Right lobe of liver (tissue), 6 donors: Measurements from ENCODE around the gene KRT28. TPM values are rescaled to one million over a fixed set of nuclear protein-coding genes. Genes with fewer than 3 reads are reported as not detected.

Experiments used
- ATAC-seq, 4 donors: fragments of 200-7000 bp; cut with Tn5 transposase; one replicate each; pipeline ENCODE4 v1.9.1; 2020; ENCODE audit warnings: mild to moderate bottlenecking in 4 of 4, moderate library complexity in 4 of 4
- DNase-seq, 3 donors: peaks; one replicate each; pipeline ENCODE4 v3.0.0-alpha.2; 2020
- H3K27ac ChIP-seq, 3 donors: fragments of 200-600 bp; one replicate each; pipeline ENCODE4 v1.8.0; 2022
- H3K27me3 ChIP-seq, 2 donors: fragments of 200-600 bp; one replicate each; pipeline ENCODE4 v1.8.0; 2022
- H3K36me3 ChIP-seq, 4 donors: fragments of 200-600 bp; sonication (generic) in 1 of 4; one replicate each; pipeline versions ENCODE4 v1.5.1 to v1.8.0; 2017 to 2022; ENCODE audit warnings: control low read depth in 1 of 4
- H3K4me1 ChIP-seq, 4 donors: fragments of 200-600 bp; sonication (generic) in 1 of 4; one replicate each; pipeline versions ENCODE4 v1.5.1 to v1.8.0; 2017 to 2022; ENCODE audit warnings: control low read depth in 1 of 4
- H3K4me3 ChIP-seq, 3 donors: fragments of 200-600 bp; one replicate each; pipeline ENCODE4 v1.8.0; 2022
- H3K9me3 ChIP-seq, 4 donors: fragments of 200-600 bp; sonication (generic) in 1 of 4; one replicate each; pipeline versions ENCODE4 v1.5.1 to v1.8.0; 2017 to 2022; ENCODE audit warnings: control low read depth in 1 of 4
- CTCF ChIP-seq, 4 donors: fragments of 200-600 bp in 3 of 4; fragments of 450-650 bp in 1 of 4; IDR thresholded peaks; one replicate each; pipeline versions ENCODE4 v1.5.1 to v1.8.0; 2016 to 2022; ENCODE audit warnings: antibody characterized with exemption in 4 of 4, mild to moderate bottlenecking in 2 of 4
- POLR2A ChIP-seq: fragments of 450-650 bp; IDR thresholded peaks from one replicate; pipeline ENCODE4 v1.6.1; 2017; ENCODE audit warnings: antibody characterized with exemption, mild to moderate bottlenecking
- WGBS: methylation state at CpG from one replicate; pipeline ENCODE4 v1.1.6; 2018; ENCODE audit warnings: low coverage, low lambda C conversion rate; ENCODE audit not compliant: insufficient coverage; ENCODE audit errors: missing lambda C conversion rate; 5-methylcytosine and 5-hydroxymethylcytosine counted together
- intact Hi-C, 2 donors: fragments of 100-400 bp; cut with DNase I; formaldehyde crosslinking; loops; one replicate each; pipeline versions ENCODE4 v1.11.2 to v1.14.1; 2022
- long read RNA-seq: library from polyadenylated mRNA; unstranded; transcript quantifications from one replicate; pipeline ENCODE4 v2.0.0, GENCODE V29; 2019
- total RNA-seq, 6 experiments: library from RNA; depleted of rRNA in 2 of 6; stranded (reverse); fragments of >200 nt in 2 of 6; fragmentation: NEBNext Ultra II Directional in 3 of 6; extraction: Animal tissue kit (Norgen Biotek cat#: 25700) in 3 of 6; gene quantifications; one replicate each; pipeline versions ENCODE4 v1.1.0 to v1.2.4, GENCODE V29; 2016 to 2023
- donor health status: DM: no; HTN: yes; CAD: no.
- donor health status: DM: no; HTN: no; CAD: no.
- donor health status: DM: no; HTN: no; CAD: no.
- donor health status: DM: no; HTN: yes; CAD: no.
- donor health status: DM: no; HTN: yes; CAD: no.

Gene KRT28
- total RNA-seq = not detected
- long read RNA-seq = 0 reads

GRCh38 chr17:40799859-40800258, at the start of gene KRT28:
TSS of gene KRT28 (minus strand) at chr17:40799959. CDS start at chr17:40799893, 66 bp downstream.
- intact Hi-C loops = loop anchor here in 1 of 2 donors (10.0 kb wide), 1 partner anchor 855 kb away; no protein-coding TSS in a partner anchor
- Histone ChIP-seq H3K4me1 (peaks cover 0 to 5% (median 0%) of the 10 kb centered on the region in 4 donors), H3K9me3 (no peaks in the 10 kb centered on the region), H3K27ac (no peak within 1 kb of the TSS), H3K36me3 (no peaks in the 10 kb centered on the region), H3K4me3 (no peak within 1 kb of the TSS), H3K27me3 (no peaks in the 10 kb centered on the region)
- WGBS = 32% methylated on average over 3 of the region's 3 CpGs
- DNase-seq (no peak), ATAC-seq (no peak)
- TF ChIP-seq POLR2A (no peak), CTCF (IDR thresholded peaks at IDR 0.05) (no peak)

- H3K4me1 ChIP-seq = no peaks in the 10 kb centered on the region
- intact Hi-C loops = no loop called here
- H3K36me3 ChIP-seq = no peaks in the 10 kb centered on the region
- H3K27me3 ChIP-seq = no peaks in the 10 kb centered on the region
- 85% methylated on average over 1 of the region's 1 CpG for WGBS
- H3K9me3 ChIP-seq = no peaks in the 10 kb centered on the region
- no peak overlapping the region for H3K4me3 ChIP-seq
- no peak overlapping the region for H3K27ac ChIP-seq
- TF ChIP-seq CTCF (IDR thresholded peaks at IDR 0.05) = no peak
- no peak for TF ChIP-seq POLR2A
- DNase-seq = no peak
- no peak for ATAC-seq
Measured at GRCh38 chr17:40848583-40849235, 49.0 kb upstream of the KRT28 start.

GRCh38 chr17:40846515-40847144, 46.9 kb upstream of the KRT28 start:
- DNase-seq (no peak), ATAC-seq (no peak)
- no peak overlapping the region for H3K27ac ChIP-seq
- H3K27me3 ChIP-seq = no peaks in the 10 kb centered on the region
- H3K4me3 ChIP-seq = no peak overlapping the region
- H3K9me3 ChIP-seq = no peaks in the 10 kb centered on the region
- H3K4me1 ChIP-seq = no peaks in the 10 kb centered on the region
- H3K36me3 ChIP-seq = no peaks in the 10 kb centered on the region
- TF ChIP-seq POLR2A = no peak
- no peak for TF ChIP-seq CTCF (IDR thresholded peaks at IDR 0.05)
- intact Hi-C loops = no loop called here
- WGBS = 31% methylated on average over 1 of the region's 1 CpG

- Histone ChIP-seq H3K4me1 (no peaks in the 10 kb centered on the region), H3K27me3 (no peaks in the 10 kb centered on the region), H3K36me3 (no peaks in the 10 kb centered on the region), H3K4me3 (no peak overlapping the region), H3K9me3 (no peaks in the 10 kb centered on the region), H3K27ac (no peak overlapping the region)
- no peak for TF ChIP-seq POLR2A
- TF ChIP-seq CTCF (IDR thresholded peaks at IDR 0.05) = no peak
- ATAC-seq (no peak), DNase-seq (no peak)
- 44% methylated on average over 4 of the region's 4 CpGs for WGBS
- intact Hi-C loops = no loop called here
Measured at GRCh38 chr17:40844671-40845107, 44.9 kb upstream of the KRT28 start.
